CD4-positive, alpha-beta memory T cell (primary cell): ENCODE results near the gene LCAT. TPM values are rescaled to one million over a fixed set of nuclear protein-coding genes. Genes with fewer than 3 reads are reported as not detected.
"Not testable (repeated sequence)": the region's sequence is repeated elsewhere in the genome, so short reads cannot be mapped to it uniquely, and the experiment has no call there.

Experiments used
- CTCF ChIA-PET: fragments of 350-600 bp; sonication (Branson Sonifier 250); formaldehyde crosslinking; loops from one replicate; lab custom pipeline; 2021; ENCODE audit warnings: inconsistent platforms; ENCODE audit not compliant: partially characterized antibody; lab: Charles Lee
- POLR2A ChIA-PET: fragments of 350-600 bp; sonication (Branson Sonifier 250); formaldehyde crosslinking; loops from one replicate; lab custom pipeline; 2021; ENCODE audit not compliant: partially characterized antibody; lab: Charles Lee
- DNase-seq, 5 donors: peaks; one replicate each; pipeline versions ENCODE4 v3.0.0 to v3.0.0-alpha.2; 2020 to 2022; ENCODE audit warnings: mixed read lengths in 1 of 5
- H3K27ac ChIP-seq: one replicate; pipeline ENCODE4 v1.7.0; 2013; ENCODE audit warnings: low read depth, low read length
- H3K27me3 ChIP-seq: 2 replicates; pipeline ENCODE4 v1.7.0; 2013; ENCODE audit warnings: mild to moderate bottlenecking, low read length, moderate library complexity; ENCODE audit not compliant: insufficient read depth
- H3K36me3 ChIP-seq: 2 replicates; pipeline ENCODE4 v1.7.0; 2013; ENCODE audit warnings: mild to moderate bottlenecking, low read length, moderate library complexity; ENCODE audit not compliant: insufficient read depth
- H3K4me1 ChIP-seq: 2 replicates; pipeline ENCODE4 v1.7.0; 2013; ENCODE audit warnings: mild to moderate bottlenecking, low read length, moderate library complexity; ENCODE audit not compliant: insufficient read depth
- H3K4me3 ChIP-seq, 2 donors: one replicate each; pipeline ENCODE4 v1.7.0; 2013; ENCODE audit warnings: low read length in 2 of 2, mild to moderate bottlenecking in 1 of 2
- H3K9me3 ChIP-seq, 2 donors: one replicate each; pipeline ENCODE4 v1.7.0; 2013; ENCODE audit warnings: low read length in 2 of 2, control low read depth in 1 of 2; ENCODE audit not compliant: control insufficient read depth in 1 of 2
- H3K27ac Mint-ChIP-seq, 7 donors: one replicate each; pipeline ENCODE4 v1.8.0; 2020 to 2021; ENCODE audit warnings: mixed read lengths in 7 of 7, mild to moderate bottlenecking in 6 of 7, inconsistent platforms in 3 of 7, moderate library complexity in 3 of 7
- H3K27me3 Mint-ChIP-seq, 2 donors: one replicate each; pipeline ENCODE4 v1.8.0; 2020 to 2021; ENCODE audit warnings: mixed read lengths in 2 of 2
- H3K36me3 Mint-ChIP-seq, 2 donors: one replicate each; pipeline ENCODE4 v1.8.0; 2020 to 2021; ENCODE audit warnings: mixed read lengths in 2 of 2, inconsistent platforms in 1 of 2, mild to moderate bottlenecking in 1 of 2
- H3K4me1 Mint-ChIP-seq, 4 donors: one replicate each; pipeline ENCODE4 v1.8.0; 2020 to 2021; ENCODE audit warnings: mixed read lengths in 4 of 4, mild to moderate bottlenecking in 1 of 4
- H3K4me3 Mint-ChIP-seq, 8 donors: one replicate each; pipeline ENCODE4 v1.8.0; 2020 to 2021; ENCODE audit warnings: mixed read lengths in 8 of 8, mild to moderate bottlenecking in 7 of 8, moderate library complexity in 6 of 8, inconsistent platforms in 3 of 8
- H3K9me3 Mint-ChIP-seq, 8 donors: one replicate each; pipeline ENCODE4 v1.8.0; 2020 to 2021; ENCODE audit warnings: mixed read lengths in 8 of 8, mild to moderate bottlenecking in 5 of 8, inconsistent platforms in 3 of 8, moderate library complexity in 1 of 8
- intact Hi-C: fragments of 100-400 bp; cut with micrococcal nuclease; formaldehyde crosslinking; loops from one replicate; pipeline ENCODE4 v1.15.1; 2023
- polyA plus RNA-seq, 2 donors: library from polyadenylated mRNA; unstranded; fragments of 300-500 nt; fragmentation: Illumina TruSeq; gene quantifications; one replicate each; pipeline ENCODE4 v1.2.3, GENCODE V29; 2021
- total RNA-seq, 2 experiments: library from RNA; stranded (reverse); gene quantifications; one replicate each; pipeline ENCODE4 v1.2.3, GENCODE V29; 2021

The LCAT gene
- total and polyA plus RNA-seq, 4 experiments from 2014 or later, result 1.9 to 20.3 (median 18.2) TPM; not detected in 1

GRCh38 chr16:67915831-67916723, 27.8 kb downstream of the LCAT start:
- Mint-ChIP-seq H3K27ac (peak overlapping the region in 6 of 7 donors; percentile 17 to 70 (median 42)), H3K36me3 (peaks cover 4 to 42% of the 10 kb centered on the region in 2 donors), H3K9me3 (no peaks in the 10 kb centered on the region), H3K4me1 (peaks cover 8 to 36% (median 24%) of the 10 kb centered on the region in 4 donors), H3K4me3 (no peak overlapping the region), H3K27me3 (no peaks in the 10 kb centered on the region)
- H3K9me3 ChIP-seq, result no peaks in the 10 kb centered on the region
- no peaks in the 10 kb centered on the region for H3K27me3 ChIP-seq
- intact Hi-C loops, result no loop called here
- H3K4me3 ChIP-seq, result no peak overlapping the region
- no peak overlapping the region for H3K27ac ChIP-seq
- ChIA-PET CTCF (interaction anchor here (0.6 to 1.1 kb wide), 3 partner anchors 8 to 228 kb away, joined by 3 to 4 read pairs (median 3); no protein-coding TSS in a partner anchor), POLR2A (interaction anchor here (0.8 kb wide), 1 partner anchor 12 kb away, joined by 3 read pairs; no protein-coding TSS in a partner anchor)
- DNase-seq, result no peak
- peaks cover 8% of the 10 kb centered on the region for H3K4me1 ChIP-seq
- peaks cover 3% of the 10 kb centered on the region for H3K36me3 ChIP-seq

- DNase-seq, H3K9me3 Mint-ChIP-seq, H3K36me3 ChIP-seq, H3K4me3 ChIP-seq, H3K4me3 Mint-ChIP-seq, H3K4me1 ChIP-seq, H3K27me3 Mint-ChIP-seq, intact Hi-C loops, H3K27me3 ChIP-seq, H3K9me3 ChIP-seq, H3K27ac ChIP-seq: not testable (repeated sequence)
- CTCF ChIA-PET, result interaction anchor here (1.0 to 1.1 kb wide), 2 partner anchors 18 to 32 kb away, joined by 3 read pairs; no protein-coding TSS in a partner anchor
- peaks cover 4 to 44% of the 10 kb centered on the region in 2 donors for H3K36me3 Mint-ChIP-seq
- POLR2A ChIA-PET, result interaction anchor here (0.8 kb wide), 1 partner anchor 12 kb away, joined by 3 read pairs; no protein-coding TSS in a partner anchor
- H3K27ac Mint-ChIP-seq, result peak overlapping the region in 1 of 7 donors; percentile 48
- H3K4me1 Mint-ChIP-seq, result peaks cover 8 to 40% (median 24%) of the 10 kb centered on the region in 4 donors
Measured at GRCh38 chr16:67915496-67915769, 28.5 kb downstream of the LCAT start.

GRCh38 chr16:67914758-67915495, 29.0 kb downstream of the LCAT start:
- DNase-seq, result no peak
- no peak overlapping the region for H3K4me3 ChIP-seq
- Mint-ChIP-seq H3K36me3 (peaks cover 4 to 44% of the 10 kb centered on the region in 2 donors), H3K27ac (peak overlapping the region in 2 of 7 donors; percentile 59 to 68), H3K9me3 (no peaks in the 10 kb centered on the region), H3K4me3 (no peak overlapping the region), H3K27me3 (no peaks in the 10 kb centered on the region), H3K4me1 (peaks cover 8 to 42% (median 25%) of the 10 kb centered on the region in 4 donors)
- peaks cover 3% of the 10 kb centered on the region for H3K36me3 ChIP-seq
- ChIA-PET POLR2A (interaction anchor here (0.8 kb wide), 1 partner anchor 11 kb away, joined by 3 read pairs; no protein-coding TSS in a partner anchor), CTCF (interaction anchor here (1.0 to 2.1 kb wide), 4 partner anchors 14 to 99 kb away, joined by 3 to 6 read pairs (median 3); no protein-coding TSS in a partner anchor)
- peaks cover 8% of the 10 kb centered on the region for H3K4me1 ChIP-seq
- H3K9me3 ChIP-seq, result no peaks in the 10 kb centered on the region
- intact Hi-C loops, result no loop called here
- H3K27me3 ChIP-seq, result no peaks in the 10 kb centered on the region
- no peak overlapping the region for H3K27ac ChIP-seq

- no peak overlapping the region for H3K27ac ChIP-seq
- no peak overlapping the region for H3K4me3 Mint-ChIP-seq
- no peaks in the 10 kb centered on the region for H3K9me3 ChIP-seq
- H3K4me1 Mint-ChIP-seq, result peaks cover 3 to 26% (median 12%) of the 10 kb centered on the region in 4 donors
- intact Hi-C loops, result no loop called here
- H3K36me3 ChIP-seq, result peaks cover 12% of the 10 kb centered on the region
- POLR2A ChIA-PET, result interaction anchor here (0.9 to 1.0 kb wide), 2 partner anchors 25 to 27 kb away, joined by 3 to 5 read pairs; partner anchors contain the start of gene PSMB10
- no peaks in the 10 kb centered on the region for H3K27me3 ChIP-seq
- no peaks in the 10 kb centered on the region for H3K27me3 Mint-ChIP-seq
- peaks cover 13 to 25% of the 10 kb centered on the region in 2 donors for H3K36me3 Mint-ChIP-seq
- CTCF ChIA-PET, result interaction anchor here (1.0 to 2.0 kb wide), 2 partner anchors 27 to 94 kb away, joined by 3 to 10 read pairs; no protein-coding TSS in a partner anchor
- H3K27ac Mint-ChIP-seq, result peak overlapping the region in 1 of 7 donors; percentile 8
- H3K9me3 Mint-ChIP-seq, result no peaks in the 10 kb centered on the region
- H3K4me3 ChIP-seq, result no peak overlapping the region
- no peak for DNase-seq
- no peaks in the 10 kb centered on the region for H3K4me1 ChIP-seq
Measured at GRCh38 chr16:67910158-67910557, 33.8 kb downstream of the LCAT start.

- no peak for DNase-seq
- H3K9me3 ChIP-seq, result no peaks in the 10 kb centered on the region
- H3K27me3 Mint-ChIP-seq, result no peaks in the 10 kb centered on the region
- ChIA-PET CTCF (interaction anchor here (1.2 kb wide), 1 partner anchor 25 kb away, joined by 9 read pairs; no protein-coding TSS in a partner anchor), POLR2A (interaction anchor here (1.1 kb wide), 1 partner anchor 26 kb away, joined by 3 read pairs; no protein-coding TSS in a partner anchor)
- H3K4me3 Mint-ChIP-seq, result peak overlapping the region in 1 of 8 donors; percentile 41
- H3K27me3 ChIP-seq, result no peaks in the 10 kb centered on the region
- H3K9me3 Mint-ChIP-seq, result no peaks in the 10 kb centered on the region
- intact Hi-C loops, result no loop called here
- H3K4me1 ChIP-seq, result no peaks in the 10 kb centered on the region
- H3K4me3 ChIP-seq, result no peak overlapping the region
- H3K36me3 Mint-ChIP-seq, result peaks cover 16 to 20% of the 10 kb centered on the region in 2 donors
- H3K4me1 Mint-ChIP-seq, result peaks cover 3 to 22% (median 13%) of the 10 kb centered on the region in 4 donors
- H3K27ac Mint-ChIP-seq, result no peak overlapping the region
- H3K27ac ChIP-seq, result no peak overlapping the region
- peaks cover 12% of the 10 kb centered on the region for H3K36me3 ChIP-seq
Measured at GRCh38 chr16:67909056-67909742, 34.7 kb downstream of the LCAT start.

- no peaks in the 10 kb centered on the region for H3K9me3 ChIP-seq
- H3K4me1 ChIP-seq, result no peaks in the 10 kb centered on the region
- no peak overlapping the region for H3K4me3 ChIP-seq
- peaks cover 12% of the 10 kb centered on the region for H3K36me3 ChIP-seq
- H3K4me1 Mint-ChIP-seq, result peaks cover 3 to 22% (median 10%) of the 10 kb centered on the region in 4 donors
- H3K27me3 ChIP-seq, result no peaks in the 10 kb centered on the region
- no peak overlapping the region for H3K27ac ChIP-seq
- no peak overlapping the region for H3K4me3 Mint-ChIP-seq
- no peaks in the 10 kb centered on the region for H3K27me3 Mint-ChIP-seq
- ChIA-PET POLR2A (interaction anchor here (0.6 to 1.2 kb wide), 4 partner anchors 10 to 731 kb away, joined by 3 to 4 read pairs (median 3); partner anchors contain the start of gene PSMB10), CTCF (interaction anchor here (1.1 to 2.0 kb wide), 2 partner anchors 19 to 91 kb away, joined by 3 to 4 read pairs; no protein-coding TSS in a partner anchor)
- intact Hi-C loops, result no loop called here
- H3K9me3 Mint-ChIP-seq, result no peaks in the 10 kb centered on the region
- H3K27ac Mint-ChIP-seq, result peak overlapping the region in 2 of 7 donors; percentile 48 to 68
- H3K36me3 Mint-ChIP-seq, result peaks cover 12 to 22% of the 10 kb centered on the region in 2 donors
- no peak for DNase-seq
Measured at GRCh38 chr16:67907397-67908180, 36.3 kb downstream of the LCAT start.
